ENCODE results near the gene DIDO1. TPM values are rescaled to one million over a fixed set of nuclear protein-coding genes. Genes with fewer than 3 reads are reported as not detected.

The DIDO1 gene
- polyA plus RNA-seq, 2 of the 4 experiments (the other 2 are of a cell fraction): 12.6 to 14.8 TPM

GRCh38 chr20:62971211-62971949 lies 45.1 kb upstream of the DIDO1 start:
- no peaks in the 10 kb centered on the region for H3K9me3 ChIP-seq
- H3K4me1 ChIP-seq: 0 out of 3 replicates have a peak, but pooled peaks cover 3% of the 10 kb centered on the region
- CTCF ChIA-PET: interaction anchor here (0.7 to 2.6 kb wide), 22 partner anchors 9 to 834 kb away, joined by 3 to 16 read pairs (median 5); no protein-coding TSS in a partner anchor
- POLR2A ChIA-PET: no interaction called here
- TF ChIP-seq CBX8 (IDR thresholded peaks at IDR 0.05) (no peak), E2F6 (IDR thresholded peaks at IDR 0.05; ENCODE audit: borderline replicate concordance, low read depth) (no peak), MAFK (IDR thresholded peaks at IDR 0.05; ENCODE audit: partially characterized antibody) (no peak), NR3C1 (IDR thresholded peaks at IDR 0.05) (no peak), BHLHE40 (IDR thresholded peaks at IDR 0.05; ENCODE audit: low read depth, low read length) (no peak), ZC3H11A (IDR thresholded peaks at IDR 0.05) (no peak), CHD4 (IDR thresholded peaks at IDR 0.05; ENCODE audit: borderline replicate concordance) (no peak)
- 53% methylated on average over 6 of the region's 10 CpGs for WGBS (ENCODE audit: missing lambda C conversion rate)
- no peak for ATAC-seq
- no peak for DNase-seq (ENCODE audit: low read depth in 1 of 2, low spot score in 1 of 2)
- H3K27ac ChIP-seq: no peak overlapping the region
- no peak overlapping the region for H3K4me2 ChIP-seq
- no peak for FAIRE-seq
- H3K4me3 ChIP-seq: no peak overlapping the region

- no peak for ATAC-seq
- Histone ChIP-seq H3K27ac (no peak overlapping the region), H3K4me3 (no peak overlapping the region), H3K4me1 (0 out of 3 replicates have a peak, but pooled peaks cover 3% of the 10 kb centered on the region), H3K4me2 (no peak overlapping the region), H3K9me3 (no peaks in the 10 kb centered on the region)
- WGBS (ENCODE audit: missing lambda C conversion rate): 69% methylated on average over 17 of the region's 33 CpGs
- ChIA-PET POLR2A (no interaction called here), CTCF (interaction anchor here (0.7 to 2.6 kb wide), 12 partner anchors 9 to 209 kb away, joined by 3 to 15 read pairs (median 3); no protein-coding TSS in a partner anchor)
- TF ChIP-seq POLR2AphosphoS2 (conservative IDR thresholded peaks at IDR 0.05; ENCODE audit: low read length) (no peak), HOXB13 (CRISPR knock-in tag; IDR thresholded peaks at IDR 0.05; ENCODE audit: low read depth) (no peak), NFE2L2 (conservative IDR thresholded peaks at IDR 0.05; ENCODE audit: low read length) (no peak), CHD4 (IDR thresholded peaks at IDR 0.05; ENCODE audit: borderline replicate concordance) (no peak), MAX (IDR thresholded peaks at IDR 0.05) (no peak), HDAC2 (IDR thresholded peaks at IDR 0.05) (no peak), ELK1 (IDR thresholded peaks at IDR 0.05; ENCODE audit: low read depth, low read length) (no peak), HMGXB4 (CRISPR knock-in tag; IDR thresholded peaks at IDR 0.05; ENCODE audit: borderline replicate concordance) (no peak), HES2 (IDR thresholded peaks at IDR 0.05) (no peak)
- DNase-seq (ENCODE audit: low read depth in 1 of 2, low spot score in 1 of 2): no peak
- FAIRE-seq: no peak
Observed at GRCh38 chr20:62970307-62971210, 44.3 kb upstream of the DIDO1 start.

GRCh38 chr20:62969939-62970306 lies 43.6 kb upstream of the DIDO1 start:
- Histone ChIP-seq H3K9me3 (no peaks in the 10 kb centered on the region), H3K4me1 (0 out of 3 replicates have a peak, but pooled peaks cover 3% of the 10 kb centered on the region), H3K27ac (no peak overlapping the region), H3K4me2 (no peak overlapping the region), H3K4me3 (no peak overlapping the region)
- FAIRE-seq: no peak
- no peak for ATAC-seq
- POLR2A ChIA-PET: no interaction called here
- CTCF ChIA-PET: interaction anchor here (1.3 to 2.5 kb wide), 5 partner anchors 10 to 66 kb away, joined by 3 to 15 read pairs (median 5); no protein-coding TSS in a partner anchor
- no peak for DNase-seq (ENCODE audit: low read depth in 1 of 2, low spot score in 1 of 2)
- 37% methylated on average over 7 of the region's 8 CpGs for WGBS (ENCODE audit: missing lambda C conversion rate)
- TF ChIP-seq HMGXB4 (CRISPR knock-in tag; IDR thresholded peaks at IDR 0.05; ENCODE audit: borderline replicate concordance): no peak
- no peak for TF ChIP-seq KDM5A (IDR thresholded peaks at IDR 0.05)
- no peak for TF ChIP-seq GATA3 (IDR thresholded peaks at IDR 0.05; ENCODE audit: borderline replicate concordance)
- no peak for TF ChIP-seq ESRRA (IDR thresholded peaks at IDR 0.05; ENCODE audit: borderline replicate concordance, low read length)
- no peak for TF ChIP-seq ELK1 (IDR thresholded peaks at IDR 0.05; ENCODE audit: low read depth, low read length)
- no peak for TF ChIP-seq ZNF302 (CRISPR knock-in tag; IDR thresholded peaks at IDR 0.05)
- no peak for TF ChIP-seq RARB (CRISPR knock-in tag; IDR thresholded peaks at IDR 0.05)
- no peak for TF ChIP-seq JUN (IDR thresholded peaks at IDR 0.05)
- no peak for TF ChIP-seq CBX8 (IDR thresholded peaks at IDR 0.05)
- TF ChIP-seq USF2 (IDR thresholded peaks at IDR 0.05): no peak
- no peak for TF ChIP-seq HEYL (CRISPR knock-in tag; IDR thresholded peaks at IDR 0.05)

Measured in A549 (cell line).